Gastroesophageal sphincter (tissue), 4 donors: Measurements from ENCODE around the gene NPR1. TPM values are rescaled to one million over a fixed set of nuclear protein-coding genes. Genes with fewer than 3 reads are reported as not detected.
A peak's percentile ranks its signal among the peaks of the same experiment; 100 is the strongest.
"Not testable (repeated sequence)": the region's sequence is repeated elsewhere in the genome, so short reads cannot be mapped to it uniquely, and the experiment has no call there.

Experiments
- ATAC-seq: fragments of 150-250 bp; one replicate; pipeline ENCODE4 v1.9.1; 2016; ENCODE audit warnings: mild to moderate bottlenecking, moderate library complexity
- H3K27ac ChIP-seq, 4 donors: fragments of 200-600 bp; sonication (generic) in 3 of 4; 1 replicate in 3 of 4; 2 replicates in 1 of 4; pipeline ENCODE4 v1.5.1; 2016 to 2019
- H3K27me3 ChIP-seq: fragments of 200-600 bp; sonication (generic); one replicate; pipeline ENCODE4 v1.5.1; 2019
- H3K36me3 ChIP-seq, 2 donors: fragments of 200-600 bp; sonication (generic); one replicate each; pipeline ENCODE4 v1.5.1; 2019; ENCODE audit warnings: control low read depth in 1 of 2
- H3K4me1 ChIP-seq, 3 donors: fragments of 200-600 bp; sonication (generic); 1 replicate in 2 of 3; 2 replicates in 1 of 3; pipeline ENCODE4 v1.5.1; 2016 to 2019; ENCODE audit warnings: control low read depth in 2 of 3
- H3K4me3 ChIP-seq, 2 donors: fragments of 200-600 bp; sonication (generic); one replicate each; pipeline ENCODE4 v1.5.1; 2019; ENCODE audit warnings: mild to moderate bottlenecking in 1 of 2, moderate library complexity in 1 of 2
- H3K9me3 ChIP-seq, 3 donors: fragments of 200-600 bp; sonication (generic); one replicate each; pipeline ENCODE4 v1.5.1; 2017 to 2019; ENCODE audit warnings: control low read depth in 2 of 3
- CTCF ChIP-seq, 4 experiments: fragments of 200-600 bp in 2 of 4; fragments of 450-650 bp in 2 of 4; sonication (generic) in 1 of 4; IDR thresholded peaks; one replicate each; pipeline ENCODE4 v1.5.1; 2017 to 2019; ENCODE audit warnings: antibody characterized with exemption in 4 of 4, mild to moderate bottlenecking in 2 of 4, moderate library complexity in 2 of 4
- EP300 ChIP-seq: sonication (generic); formaldehyde crosslinking; IDR thresholded peaks from one replicate; pipeline ENCODE4 v1.6.1; 2017; ENCODE audit warnings: antibody characterized with exemption, mild to moderate bottlenecking
- POLR2A ChIP-seq, 2 donors: fragments of 450-650 bp; IDR thresholded peaks; one replicate each; pipeline ENCODE4 v1.6.1; 2017; ENCODE audit warnings: antibody characterized with exemption in 2 of 2, mild to moderate bottlenecking in 2 of 2, moderate library complexity in 1 of 2
- POLR2AphosphoS5 ChIP-seq: sonication (generic); formaldehyde crosslinking; IDR thresholded peaks from one replicate; pipeline ENCODE4 v1.6.1; 2017; ENCODE audit warnings: antibody characterized with exemption
- WGBS, 2 donors: methylation state at CpG; one replicate each; pipeline ENCODE4 v1.1.5; 2018; ENCODE audit warnings: low coverage in 1 of 2; 5-methylcytosine and 5-hydroxymethylcytosine counted together
- total RNA-seq, 4 donors: library from RNA; depleted of rRNA; stranded (reverse); fragments of >200 nt; gene quantifications; one replicate each; pipeline ENCODE4 v1.1.0, GENCODE V29; 2016

The NPR1 gene
- total RNA-seq, 4 donors from 2014 or later: 36.7 to 57.0 (median 46.7) TPM

- WGBS, 2 donors: 70 to 80% methylated on average over 3 to 6 of the region's 6 CpGs
- no peak for ATAC-seq
Observed at GRCh38 chr1:153669606-153670005, 8.9 kb upstream of the NPR1 start.

GRCh38 chr1:153670257-153670858, 8.1 kb upstream of the NPR1 start:
- ATAC-seq: peak; percentile 0
- peaks cover 3 to 41% of the 10 kb centered on the region in 2 donors for H3K36me3 ChIP-seq
- TF ChIP-seq POLR2AphosphoS5 (no peak), CTCF (IDR thresholded peaks at IDR 0.05) (no peak), POLR2A (IDR thresholded peaks at IDR 0.05) (no peak), EP300 (no peak)

More at GRCh38 chr1:153669606-153670005, 8.9 kb upstream of the NPR1 start:
- no peak for TF ChIP-seq CTCF (IDR thresholded peaks at IDR 0.05)
- Histone ChIP-seq H3K4me1 (peaks cover 0 to 32% (median 5%) of the 10 kb centered on the region in 3 donors), H3K27me3 (no peaks in the 10 kb centered on the region), H3K36me3 (peaks cover 9 to 48% of the 10 kb centered on the region in 2 donors), H3K27ac (peak overlapping the region in 2 of 4 donors; percentile 85 to 90), H3K9me3 (no peaks in the 10 kb centered on the region), H3K4me3 (peak overlapping the region in 1 of 2 donors; percentile 80)

GRCh38 chr1:153670859-153671627, 7.4 kb upstream of the NPR1 start, which contains the start of gene ILF2:
TSS of gene ILF2 (minus strand) at chr1:153670993. CDS start at chr1:153670922, 71 bp downstream.
- 0 to 1% methylated on average over 20 to 33 of the region's 35 CpGs for WGBS, 2 donors
- ATAC-seq: peak; percentile 98
- Histone ChIP-seq H3K4me3 (peak within 1 kb of the TSS; percentile 68 to 80), H3K9me3 (no peaks in the 10 kb centered on the region), H3K27ac (peak within 1 kb of the TSS; percentile 85 to 90 (median 88)), H3K36me3 (peaks cover 0 to 34% of the 10 kb centered on the region in 2 donors), H3K4me1 (peaks cover 0 to 32% (median 5%) of the 10 kb centered on the region in 3 donors), H3K27me3 (no peaks in the 10 kb centered on the region)
- TF ChIP-seq POLR2A (IDR thresholded peaks at IDR 0.05) (peak; percentile 74 to 79), POLR2AphosphoS5 (peak; percentile 95), CTCF (IDR thresholded peaks at IDR 0.05) (no peak)

More at GRCh38 chr1:153670257-153670858, 8.1 kb upstream of the NPR1 start:
- no peaks in the 10 kb centered on the region for H3K9me3 ChIP-seq
- no peaks in the 10 kb centered on the region for H3K27me3 ChIP-seq
- peak overlapping the region; percentile 68 to 80 for H3K4me3 ChIP-seq
- 1% methylated on average over 11 to 14 of the region's 22 CpGs for WGBS, 2 donors
- H3K27ac ChIP-seq: peak overlapping the region; percentile 19 to 90 (median 86)
- H3K4me1 ChIP-seq: peaks cover 0 to 32% (median 5%) of the 10 kb centered on the region in 3 donors

GRCh38 chr1:153671628-153672353, 6.7 kb upstream of the NPR1 start:
- not testable (repeated sequence) for H3K9me3 ChIP-seq, H3K27me3 ChIP-seq, ATAC-seq
- Histone ChIP-seq H3K36me3 (peaks cover 0 to 26% of the 10 kb centered on the region in 2 donors), H3K4me1 (peaks cover 0 to 32% (median 5%) of the 10 kb centered on the region in 3 donors), H3K4me3 (peak overlapping the region; percentile 52 to 80), H3K27ac (peak overlapping the region; percentile 85 to 90 (median 88))
- TF ChIP-seq CTCF (IDR thresholded peaks at IDR 0.05): peak in 2 of 4 experiments; percentile 16 to 22
- WGBS, 2 donors: 6 to 11% methylated on average over 23 to 28 of the region's 28 CpGs
